B cell (primary cell): ENCODE results near the gene SLC38A10. TPM values are rescaled to one million over a fixed set of nuclear protein-coding genes. Genes with fewer than 3 reads are reported as not detected.
A peak's percentile ranks its signal among the peaks of the same experiment; 100 is the strongest.

Experiments used
- ATAC-seq: fragments of 200-7000 bp; cut with Tn5 transposase; one replicate; pipeline ENCODE4 v1.10.0; 2021; ENCODE audit warnings: low read depth, mild to moderate bottlenecking, moderate number of reproducible peaks, moderate library complexity
- CTCF ChIA-PET: fragments of 350-600 bp; sonication (Branson Sonifier 250); formaldehyde crosslinking; loops from one replicate; lab custom pipeline; 2021; ENCODE audit warnings: antibody characterized with exemption, inconsistent platforms; lab: Charles Lee
- POLR2A ChIA-PET: fragments of 350-600 bp; sonication (Branson Sonifier 250); formaldehyde crosslinking; loops from one replicate; lab custom pipeline; 2021; ENCODE audit warnings: antibody characterized with exemption; lab: Charles Lee
- DNase-seq: peaks from one replicate; pipeline ENCODE4 v3.0.0; 2013
- H2AFZ ChIP-seq: 2 replicates; pipeline ENCODE4 v1.6.1; 2012; ENCODE audit warnings: mild to moderate bottlenecking, low read depth, low read length; ENCODE audit not compliant: insufficient read depth, poor library complexity, severe bottlenecking
- H3K27ac ChIP-seq, 2 donors: 1 replicate in 1 of 2; 2 replicates in 1 of 2; pipeline ENCODE4 v1.5.1; 2012 to 2013; ENCODE audit warnings: low read length in 2 of 2, mild to moderate bottlenecking in 2 of 2, moderate library complexity in 1 of 2
- H3K27me3 ChIP-seq, 4 experiments: fragments of 200-600 bp in 1 of 4; sonication (generic) in 1 of 4; replicated peaks in 1 of 4; 1 replicate in 2 of 4; 2 replicates in 2 of 4; pipeline versions ENCODE4 v1.6.1 to v1.7.0; 2013 to 2016; ENCODE audit warnings: low read length in 3 of 4, mild to moderate bottlenecking in 2 of 4, mixed read lengths in 1 of 4, moderate library complexity in 1 of 4; ENCODE audit not compliant: insufficient read depth in 4 of 4, control insufficient read depth in 3 of 4; ENCODE audit errors: control extremely low read depth in 1 of 4
- H3K36me3 ChIP-seq, 2 experiments: replicated peaks in 1 of 2; 1 replicate in 1 of 2; 2 replicates in 1 of 2; pipeline versions ENCODE4 v1.6.1 to v1.7.1; 2013; ENCODE audit warnings: low read length in 1 of 2; ENCODE audit not compliant: insufficient read depth in 2 of 2, control insufficient read depth in 1 of 2; ENCODE audit errors: control extremely low read depth in 1 of 2, extremely low read depth in 1 of 2
- H3K4me1 ChIP-seq, 2 donors: fragments of 200-600 bp in 1 of 2; sonication (generic) in 1 of 2; 1 replicate in 1 of 2; 2 replicates in 1 of 2; pipeline versions ENCODE4 v1.5.1 to v1.6.1; 2013 to 2017; ENCODE audit warnings: low read length in 2 of 2; ENCODE audit not compliant: control insufficient read depth in 2 of 2, insufficient read depth in 2 of 2
- H3K4me2 ChIP-seq: replicated peaks from 2 replicates; pipeline ENCODE3; 2012; ENCODE audit warnings: mild to moderate bottlenecking, low read depth, low read length; ENCODE audit not compliant: poor library complexity, severe bottlenecking
- H3K4me3 ChIP-seq, 5 experiments: fragments of 200-600 bp in 1 of 5; sonication (generic) in 1 of 5; 1 replicate in 3 of 5; 2 replicates in 2 of 5; pipeline versions ENCODE4 v1.5.1 to v1.7.0; 2011 to 2016; ENCODE audit warnings: low read length in 4 of 5, mild to moderate bottlenecking in 4 of 5, low read depth in 2 of 5, control low read depth in 1 of 5, moderate library complexity in 1 of 5; ENCODE audit not compliant: insufficient read depth in 1 of 5; ENCODE audit errors: control extremely low read depth in 1 of 5, extremely low read depth in 1 of 5
- H3K79me2 ChIP-seq: fragments of 200-600 bp; sonication (generic); one replicate; pipeline ENCODE4 v1.6.0; 2016; ENCODE audit warnings: low read length; ENCODE audit not compliant: control insufficient read depth, insufficient read depth
- H3K9ac ChIP-seq: fragments of 200-600 bp; sonication (generic); 2 replicates; pipeline ENCODE4 v1.6.1; 2017; ENCODE audit warnings: mild to moderate bottlenecking, low read length, moderate library complexity
- H3K9me3 ChIP-seq, 3 donors: one replicate each; pipeline versions ENCODE4 v1.6.1 to v1.7.1; 2013; ENCODE audit warnings: low read length in 2 of 3; ENCODE audit not compliant: control insufficient read depth in 2 of 3, insufficient read depth in 1 of 3; ENCODE audit errors: control extremely low read depth in 1 of 3
- H4K20me1 ChIP-seq: 2 replicates; pipeline ENCODE4 v1.6.0; 2012; ENCODE audit warnings: mild to moderate bottlenecking, low read length; ENCODE audit not compliant: insufficient read depth, control insufficient read depth, poor library complexity, severe bottlenecking
- H3K27ac Mint-ChIP-seq: one replicate; pipeline ENCODE4 v1.8.0; 2021; ENCODE audit warnings: mixed read lengths
- H3K27me3 Mint-ChIP-seq: one replicate; pipeline ENCODE4 v1.8.0; 2021; ENCODE audit warnings: mixed read lengths
- H3K4me1 Mint-ChIP-seq: one replicate; pipeline ENCODE4 v1.8.0; 2021; ENCODE audit warnings: mixed read lengths
- H3K4me3 Mint-ChIP-seq: one replicate; pipeline ENCODE4 v1.8.0; 2021; ENCODE audit warnings: mixed read lengths
- H3K9me3 Mint-ChIP-seq: one replicate; pipeline ENCODE4 v1.8.0; 2022; ENCODE audit warnings: mixed read lengths; ENCODE audit not compliant: insufficient read depth
- CTCF ChIP-seq: fragments of 200-600 bp; IDR thresholded peaks from one replicate; pipeline ENCODE4 v1.8.0; 2022; ENCODE audit warnings: antibody characterized with exemption, mild to moderate bottlenecking
- EZH2 ChIP-seq: IDR thresholded peaks from 2 replicates; pipeline ENCODE4 v1.6.1; 2012; ENCODE audit warnings: borderline replicate concordance, low read depth, mild to moderate bottlenecking, moderate library complexity, low read length; ENCODE audit not compliant: insufficient read depth, poor library complexity, severe bottlenecking
- WGBS: methylation state at CpG from one replicate; pipeline ENCODE4 v1.1.5; 2013; ENCODE audit warnings: missing lambda C conversion rate; ENCODE audit not compliant: insufficient coverage; 5-methylcytosine and 5-hydroxymethylcytosine counted together
- intact Hi-C: fragments of 100-400 bp; cut with micrococcal nuclease; formaldehyde crosslinking; loops from one replicate; pipeline ENCODE4 v1.10.0; 2022
- polyA plus RNA-seq: library from polyadenylated mRNA; depleted of rRNA; stranded (reverse); fragments of >200 nt; gene quantifications from 2 replicates; pipeline ENCODE4 v1.2.3, GENCODE V29; 2012
- total RNA-seq, 2 donors: library from RNA; stranded (reverse); fragments of 120-200 nt in 1 of 2; gene quantifications; 1 replicate in 1 of 2; 2 replicates in 1 of 2; pipeline versions ENCODE4 v1.2.3 to v1.2.4, GENCODE V29; 2013 to 2022

Gene SLC38A10
- total and polyA plus RNA-seq, 2 donors (not counting 1 experiment from before 2014, with no cell fraction given) = 76.1 to 104 TPM

GRCh38 chr17:81328978-81329926 is 34.1 kb upstream of the SLC38A10 start:
- Mint-ChIP-seq H3K27me3 (peaks cover 17% of the 10 kb centered on the region), H3K4me3 (no peak overlapping the region), H3K4me1 (peaks cover 2% of the 10 kb centered on the region), H3K27ac (no peak overlapping the region), H3K9me3 (no peaks in the 10 kb centered on the region)
- Histone ChIP-seq H3K79me2 (no peaks in the 10 kb centered on the region), H3K4me1 (peaks cover 0 to 8% of the 10 kb centered on the region in 2 donors), H2AFZ (no peak overlapping the region), H4K20me1 (no peaks in the 10 kb centered on the region), H3K9me3 (no peaks in the 10 kb centered on the region), H3K27ac (no peak overlapping the region), H3K4me2 (no peak overlapping the region), H3K9ac (no peak overlapping the region), H3K27me3 (peaks cover 0 to 18% (median 2%) of the 10 kb centered on the region in 4 experiments), H3K4me3 (no peak overlapping the region), H3K36me3 (no peaks in the 10 kb centered on the region)
- CTCF ChIA-PET = no interaction called here
- intact Hi-C loops = no loop called here
- peak; percentile 17 for ATAC-seq
- DNase-seq = no peak
- POLR2A ChIA-PET = no interaction called here
- 48% methylated on average over 16 of the region's 28 CpGs for WGBS
- TF ChIP-seq EZH2 (no peak), CTCF (no peak)

DNA sequence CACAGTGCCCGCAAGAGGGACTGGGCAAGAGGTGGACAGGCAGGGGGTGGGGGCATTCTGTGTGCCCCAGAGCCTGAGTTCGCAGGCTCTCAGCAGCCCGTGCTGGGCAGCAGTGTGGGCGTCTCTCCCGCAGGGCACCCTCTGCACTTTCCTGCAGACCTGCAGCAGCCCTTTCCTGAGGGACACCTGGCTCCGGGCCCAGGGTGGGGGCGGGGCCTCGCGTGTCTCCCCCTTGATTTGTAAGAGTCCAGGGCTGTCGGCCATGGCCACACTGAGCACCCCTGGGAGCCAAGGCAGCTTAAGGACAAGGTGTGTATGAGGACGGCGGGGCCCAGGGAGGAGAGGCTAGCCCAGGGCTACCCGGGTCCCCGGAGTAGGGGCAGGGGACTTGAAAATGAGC is 33.4 kb upstream of the SLC38A10 start:
- H3K4me2 ChIP-seq = no peak overlapping the region

More for the DNA sequence above, 33.4 kb upstream of the SLC38A10 start:
- Histone ChIP-seq H3K27me3 (peaks cover 0 to 18% (median 2%) of the 10 kb centered on the region in 4 experiments), H4K20me1 (no peaks in the 10 kb centered on the region), H3K4me3 (no peak overlapping the region), H3K79me2 (no peaks in the 10 kb centered on the region), H3K27ac (no peak overlapping the region), H3K9me3 (no peaks in the 10 kb centered on the region), H3K36me3 (no peaks in the 10 kb centered on the region), H3K9ac (no peak overlapping the region), H2AFZ (no peak overlapping the region), H3K4me1 (peaks cover 0 to 8% of the 10 kb centered on the region in 2 donors)
- POLR2A ChIA-PET = no interaction called here
- CTCF ChIA-PET = no interaction called here
- TF ChIP-seq EZH2 (no peak), CTCF (no peak)
- Mint-ChIP-seq H3K4me3 (no peak overlapping the region), H3K9me3 (no peaks in the 10 kb centered on the region), H3K27me3 (peaks cover 17% of the 10 kb centered on the region), H3K4me1 (peaks cover 2% of the 10 kb centered on the region), H3K27ac (no peak overlapping the region)
- intact Hi-C loops = no loop called here
- DNase-seq (no peak), ATAC-seq (no peak)
- 93% methylated on average over 12 of the region's 14 CpGs for WGBS
